22Rv1 (cell line): ENCODE results near the gene TMEM213.

Experiments
- ZFX ChIP-seq: fragments of 450-650 bp; IDR thresholded peaks from 2 replicates; pipeline ENCODE4 v1.6.1; 2017; ENCODE audit warnings: antibody characterized with exemption, borderline replicate concordance
- TF ChIP-seq, protein P1 (sequence below): fragments of 450-650 bp; IDR thresholded peaks from 2 replicates; pipeline ENCODE4 v1.5.1; 2017; ENCODE audit warnings: mild to moderate bottlenecking

- TF ChIP-seq, protein P1, sequence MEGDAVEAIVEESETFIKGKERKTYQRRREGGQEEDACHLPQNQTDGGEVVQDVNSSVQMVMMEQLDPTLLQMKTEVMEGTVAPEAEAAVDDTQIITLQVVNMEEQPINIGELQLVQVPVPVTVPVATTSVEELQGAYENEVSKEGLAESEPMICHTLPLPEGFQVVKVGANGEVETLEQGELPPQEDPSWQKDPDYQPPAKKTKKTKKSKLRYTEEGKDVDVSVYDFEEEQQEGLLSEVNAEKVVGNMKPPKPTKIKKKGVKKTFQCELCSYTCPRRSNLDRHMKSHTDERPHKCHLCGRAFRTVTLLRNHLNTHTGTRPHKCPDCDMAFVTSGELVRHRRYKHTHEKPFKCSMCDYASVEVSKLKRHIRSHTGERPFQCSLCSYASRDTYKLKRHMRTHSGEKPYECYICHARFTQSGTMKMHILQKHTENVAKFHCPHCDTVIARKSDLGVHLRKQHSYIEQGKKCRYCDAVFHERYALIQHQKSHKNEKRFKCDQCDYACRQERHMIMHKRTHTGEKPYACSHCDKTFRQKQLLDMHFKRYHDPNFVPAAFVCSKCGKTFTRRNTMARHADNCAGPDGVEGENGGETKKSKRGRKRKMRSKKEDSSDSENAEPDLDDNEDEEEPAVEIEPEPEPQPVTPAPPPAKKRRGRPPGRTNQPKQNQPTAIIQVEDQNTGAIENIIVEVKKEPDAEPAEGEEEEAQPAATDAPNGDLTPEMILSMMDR, result no peak
- TF ChIP-seq ZFX, result no peak
These were observed 1.7 kb downstream of the TMEM213 start for GRCh38 chr7:138799336-138800000.
